Liver (tissue), 9 donors: ENCODE results near the gene EPB41L4B. TPM values are rescaled to one million over a fixed set of nuclear protein-coding genes. Genes with fewer than 3 reads are reported as not detected.

ENCODE experiments used
- DNase-seq: peaks from one replicate; pipeline ENCODE4 v3.0.0-alpha.2; 2017; ENCODE audit warnings: low spot score
- H3K27ac ChIP-seq, 2 donors: one replicate each; pipeline ENCODE4 v1.7.0; 2013; ENCODE audit warnings: inconsistent platforms in 2 of 2, low read length in 2 of 2, control low read depth in 1 of 2, low read depth in 1 of 2, mild to moderate bottlenecking in 1 of 2
- H3K27me3 ChIP-seq, 4 donors: one replicate each; pipeline versions ENCODE4 v1.6.1 to v1.7.0; 2013; ENCODE audit warnings: low read length in 3 of 4, inconsistent platforms in 1 of 4, mild to moderate bottlenecking in 1 of 4, moderate library complexity in 1 of 4; ENCODE audit not compliant: control insufficient read depth in 4 of 4, insufficient read depth in 4 of 4
- H3K36me3 ChIP-seq, 4 donors: one replicate each; pipeline versions ENCODE4 v1.6.1 to v1.7.0; 2013; ENCODE audit warnings: low read length in 3 of 4, mild to moderate bottlenecking in 3 of 4, low read depth in 1 of 4, moderate library complexity in 1 of 4; ENCODE audit not compliant: control insufficient read depth in 4 of 4, insufficient read depth in 3 of 4
- H3K4me1 ChIP-seq, 4 donors: one replicate each; pipeline versions ENCODE4 v1.6.1 to v1.7.0; 2013; ENCODE audit warnings: low read length in 3 of 4, mild to moderate bottlenecking in 3 of 4, moderate library complexity in 1 of 4; ENCODE audit not compliant: control insufficient read depth in 4 of 4, insufficient read depth in 4 of 4
- H3K4me3 ChIP-seq, 3 donors: one replicate each; pipeline versions ENCODE4 v1.6.1 to v1.7.0; 2013; ENCODE audit warnings: low read length in 3 of 3, control low read depth in 1 of 3, low read depth in 1 of 3, mild to moderate bottlenecking in 1 of 3
- H3K9ac ChIP-seq, 2 donors: one replicate each; pipeline ENCODE4 v1.7.0; 2013; ENCODE audit warnings: low read length in 2 of 2, mild to moderate bottlenecking in 2 of 2, moderate library complexity in 2 of 2, control low read depth in 1 of 2, low read depth in 1 of 2
- H3K9me3 ChIP-seq, 4 donors: one replicate each; pipeline versions ENCODE4 v1.6.1 to v1.7.0; 2013; ENCODE audit warnings: low read length in 3 of 4; ENCODE audit not compliant: control insufficient read depth in 4 of 4
- ATF3 ChIP-seq: IDR thresholded peaks from 2 replicates; pipeline ENCODE4 v1.6.1; 2016; ENCODE audit warnings: antibody characterized with exemption
- CTCF ChIP-seq: fragments of 150-350 bp; IDR thresholded peaks from 2 replicates; pipeline ENCODE4 v1.5.1; 2017; ENCODE audit warnings: improper control_type of control experiment, low read depth, low read length; ENCODE audit not compliant: missing input control
- EGR1 ChIP-seq, 2 donors: IDR thresholded peaks; 2 replicates each; pipeline ENCODE4 v1.6.1; 2016 to 2018; ENCODE audit warnings: antibody characterized with exemption in 2 of 2, low read depth in 2 of 2
- FOXA1 ChIP-seq: IDR thresholded peaks from 2 replicates; pipeline ENCODE4 v1.6.1; 2016; ENCODE audit warnings: antibody characterized with exemption
- FOXA2 ChIP-seq: IDR thresholded peaks from 2 replicates; pipeline ENCODE4 v1.6.1; 2016; ENCODE audit warnings: antibody characterized with exemption
- GABPA ChIP-seq, 2 donors: IDR thresholded peaks in 1 of 2; conservative IDR thresholded peaks in 1 of 2; 2 replicates each; pipeline ENCODE4 v1.6.1; 2016; ENCODE audit warnings: antibody characterized with exemption in 2 of 2, mild to moderate bottlenecking in 1 of 2, moderate library complexity in 1 of 2
- HNF4A ChIP-seq, 2 donors: conservative IDR thresholded peaks; 2 replicates each; pipeline ENCODE4 v1.6.1; 2016; ENCODE audit warnings: antibody characterized with exemption in 2 of 2, mild to moderate bottlenecking in 2 of 2
- HNF4G ChIP-seq: IDR thresholded peaks from 2 replicates; pipeline ENCODE4 v1.6.1; 2016; ENCODE audit warnings: antibody characterized with exemption
- JUND ChIP-seq, 2 donors: IDR thresholded peaks; 2 replicates each; pipeline ENCODE4 v1.6.1; 2016; ENCODE audit warnings: antibody characterized with exemption in 2 of 2
- MAX ChIP-seq: IDR thresholded peaks from 2 replicates; pipeline ENCODE4 v1.6.1; 2016; ENCODE audit warnings: antibody characterized with exemption
- NR2F2 ChIP-seq: IDR thresholded peaks from 2 replicates; pipeline ENCODE4 v1.6.1; 2016; ENCODE audit warnings: antibody characterized with exemption
- RAD21 ChIP-seq, 2 donors: IDR thresholded peaks; 2 replicates each; pipeline ENCODE4 v1.6.1; 2016; ENCODE audit warnings: antibody characterized with exemption in 2 of 2, mild to moderate bottlenecking in 2 of 2
- REST ChIP-seq: IDR thresholded peaks from 2 replicates; pipeline ENCODE4 v1.6.1; 2016; ENCODE audit warnings: antibody characterized with exemption, mild to moderate bottlenecking
- RXRA ChIP-seq, 2 donors: IDR thresholded peaks; 2 replicates each; pipeline ENCODE4 v1.6.1; 2017 to 2018; ENCODE audit warnings: antibody characterized with exemption in 2 of 2, mild to moderate bottlenecking in 1 of 2
- SP1 ChIP-seq: IDR thresholded peaks from 2 replicates; pipeline ENCODE4 v1.6.1; 2018; ENCODE audit warnings: antibody characterized with exemption, mild to moderate bottlenecking
- TAF1 ChIP-seq: conservative IDR thresholded peaks from 2 replicates; pipeline ENCODE4 v1.6.1; 2016; ENCODE audit warnings: antibody characterized with exemption, mild to moderate bottlenecking
- YY1 ChIP-seq: IDR thresholded peaks from 2 replicates; pipeline ENCODE4 v1.6.1; 2016; ENCODE audit warnings: antibody characterized with exemption, mild to moderate bottlenecking
- ZBTB33 ChIP-seq: IDR thresholded peaks from 2 replicates; pipeline ENCODE4 v1.6.1; 2016; ENCODE audit warnings: antibody characterized with exemption
- WGBS: extraction: QIAGEN DNeasy Blood & Tissue Kit; methylation state at CpG from one replicate; pipeline ENCODE4 v1.1.7; 2013; 5-methylcytosine and 5-hydroxymethylcytosine counted together
- polyA plus RNA-seq, 2 donors: library from polyadenylated mRNA; stranded (reverse) in 1 of 2; unstranded in 1 of 2; fragments of 200-250 nt in 1 of 2; fragments of >200 nt in 1 of 2; fragmentation: Nextera tagmentation in 1 of 2; extraction: Ambion mirVana in 1 of 2; gene quantifications; one replicate each; pipeline versions ENCODE4 v1.2.1 to v1.2.3, GENCODE V29; 2013 to 2015
- total RNA-seq, 2 donors: library from RNA; depleted of rRNA; stranded (reverse); fragments of >200 nt; gene quantifications; one replicate each; pipeline ENCODE4 v1.2.3, GENCODE V29; 2014
- donor health status: healthy.
- donor health status: healthy.
- donor health status: healthy.
- donor health status: healthy.
- donor health status: healthy.

EPB41L4B gene
- total and polyA plus RNA-seq, 4 donors, result 9.9 to 42.6 (median 23.9) TPM

- DNase-seq, result no peak
- no peak for TF ChIP-seq CTCF
- TF ChIP-seq MAX, result peak; percentile 92
- peak; percentile 61 to 75 for TF ChIP-seq RAD21 (IDR thresholded peaks at IDR 0.05)
- no peak for TF ChIP-seq HNF4G
- TF ChIP-seq ATF3, result peak; percentile 81
- no peak for TF ChIP-seq NR2F2
- TF ChIP-seq FOXA1, result peak; percentile 91
- TF ChIP-seq HNF4A (conservative IDR thresholded peaks at IDR 0.05), result peak; percentile 64 to 74
- TF ChIP-seq SP1, result peak; percentile 76
- no peak for TF ChIP-seq GABPA (IDR thresholded peaks at IDR 0.05 in 1 of 2, conservative IDR thresholded peaks at IDR 0.05 in 1 of 2)
- peak; percentile 65 for TF ChIP-seq TAF1
- peak; percentile 76 for TF ChIP-seq ZBTB33
- TF ChIP-seq JUND (IDR thresholded peaks at IDR 0.05), result peak; percentile 75 to 83
- peak in 1 of 2 donors; percentile 28 for TF ChIP-seq EGR1 (IDR thresholded peaks at IDR 0.05; ENCODE audit: low read depth in 2 of 2)
- TF ChIP-seq REST, result peak; percentile 81
- peak; percentile 92 for TF ChIP-seq YY1
- peak; percentile 85 to 87 for TF ChIP-seq RXRA (IDR thresholded peaks at IDR 0.05)
- TF ChIP-seq FOXA2, result peak; percentile 91
- Histone ChIP-seq H3K9me3 (no peaks in the 10 kb centered on the region), H3K36me3 (no peaks in the 10 kb centered on the region), H3K27ac (peak overlapping the region; percentile 59 to 75), H3K4me1 (peaks cover 14 to 67% (median 55%) of the 10 kb centered on the region in 4 donors), H3K27me3 (no peaks in the 10 kb centered on the region), H3K4me3 (no peak overlapping the region), H3K9ac (no peak overlapping the region)
- WGBS, result 27% methylated on average over 12 of the region's 12 CpGs
Measured at GRCh38 chr9:109316207-109316640, 4.6 kb downstream of the EPB41L4B start.
